HAP-1 (cell line): Measurements from ENCODE around the gene DGLUCY.
"Not testable (repeated sequence)": the region's sequence is repeated elsewhere in the genome, so short reads cannot be mapped to it uniquely, and the experiment has no call there.

Experiments
- DNase-seq, 2 experiments: peaks; one replicate each; pipeline ENCODE4 v3.0.0-alpha.2; 2016 to 2020; ENCODE audit warnings: low spot score in 2 of 2
- H3K27me3 ChIP-seq: fragments of 250-450 bp; sonication (Bioruptor Pico); 2 replicates; pipeline ENCODE4 v1.5.1; 2020; ENCODE audit warnings: low read depth, mild to moderate bottlenecking, moderate library complexity
- H3K36me3 ChIP-seq: fragments of 250-450 bp; sonication (Bioruptor Pico); replicated peaks from 2 replicates; pipeline ENCODE4 v1.5.1; 2020; ENCODE audit warnings: mild to moderate bottlenecking
- H3K4me1 ChIP-seq: fragments of 250-450 bp; sonication (Bioruptor Pico); 2 replicates; pipeline ENCODE4 v1.5.1; 2020; ENCODE audit warnings: mild to moderate bottlenecking
- H3K4me3 ChIP-seq: fragments of 250-450 bp; sonication (Bioruptor Pico); 2 replicates; pipeline ENCODE4 v1.5.1; 2020; ENCODE audit warnings: mild to moderate bottlenecking, moderate library complexity
- H3K9me3 ChIP-seq: fragments of 250-450 bp; sonication (Bioruptor Pico); 2 replicates; pipeline ENCODE4 v1.5.1; 2020; ENCODE audit warnings: mild to moderate bottlenecking, moderate library complexity
- in situ Hi-C: fragments of 300-500 bp; cut with MboI; formaldehyde crosslinking; loops from 3 replicates; pipeline ENCODE4 v1.14.3; 2020; ENCODE audit warnings: low sequenced_read_pairs, inconsistent platforms, mixed read lengths

DGLUCY gene

DNA sequence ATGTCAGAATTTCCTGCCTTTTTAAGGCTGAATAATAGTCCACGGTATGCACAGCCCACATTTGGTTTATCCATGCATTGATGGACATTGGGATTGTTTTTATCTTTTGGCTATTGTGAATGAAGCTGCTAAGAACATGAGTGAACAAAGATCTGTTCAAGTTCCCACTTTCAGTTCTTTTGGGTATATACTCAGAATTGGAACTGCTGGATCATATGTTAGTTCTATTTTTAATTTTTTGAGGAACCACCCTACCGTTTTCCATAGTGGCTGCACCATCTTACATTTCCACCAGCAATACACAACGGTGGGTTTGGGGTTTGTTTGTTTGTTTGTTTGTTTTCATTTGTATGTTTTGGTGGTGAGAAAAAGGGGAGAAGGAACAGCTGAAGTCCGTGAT, 124.2 kb downstream of the DGLUCY start:
- H3K4me1 ChIP-seq, result no peaks in the 10 kb centered on the region
- no peak overlapping the region for H3K4me3 ChIP-seq
- H3K36me3 ChIP-seq, result no peaks in the 10 kb centered on the region
- in situ Hi-C loops, result no loop called here
- no peaks in the 10 kb centered on the region for H3K27me3 ChIP-seq
- H3K9me3 ChIP-seq, result no peaks in the 10 kb centered on the region
- DNase-seq, result no peak

DNA sequence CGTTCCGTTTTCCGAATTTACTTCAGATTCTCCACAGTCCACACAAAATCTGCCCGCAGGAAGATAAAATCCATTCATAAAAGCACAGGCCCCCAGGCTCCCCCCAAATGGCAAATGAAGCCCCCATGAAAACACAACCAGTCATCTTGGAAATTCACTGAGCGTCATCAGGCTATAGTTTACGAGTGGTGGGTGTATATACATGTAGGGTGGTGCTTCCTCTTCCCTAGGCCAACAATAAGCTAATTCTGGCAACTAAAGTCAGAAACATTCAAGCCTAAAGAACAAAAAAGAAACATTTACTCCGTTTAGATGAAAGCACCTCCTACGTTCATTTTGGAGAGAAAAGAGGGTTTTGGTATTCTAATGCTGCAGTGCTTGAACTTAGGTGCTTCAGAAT, 124.8 kb downstream of the DGLUCY start:
- H3K4me1 ChIP-seq, result no peaks in the 10 kb centered on the region

DNA sequence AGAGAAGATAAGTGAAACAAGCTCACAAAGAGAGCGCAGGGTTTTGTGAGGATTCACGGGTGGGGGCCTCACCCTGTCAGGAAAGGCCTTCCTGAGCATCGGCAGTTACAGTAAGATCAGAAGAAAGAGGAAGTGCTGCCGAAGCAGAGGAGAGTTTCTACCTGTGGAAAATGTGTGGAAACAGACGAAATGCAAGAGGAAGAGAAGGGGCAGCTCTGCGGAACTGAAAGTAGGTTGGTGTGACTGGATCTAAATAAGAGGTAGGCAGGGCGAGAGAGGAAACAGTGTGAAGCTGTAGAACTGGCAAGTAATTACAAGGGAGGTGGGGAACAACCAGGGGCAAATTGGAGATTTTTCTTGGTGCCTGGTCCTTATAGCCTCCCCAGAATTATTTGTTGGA, 128.0 kb downstream of the DGLUCY start:
- Histone ChIP-seq H3K36me3 (no peaks in the 10 kb centered on the region), H3K4me3 (no peak overlapping the region), H3K4me1 (no peaks in the 10 kb centered on the region), H3K9me3 (no peaks in the 10 kb centered on the region), H3K27me3 (no peaks in the 10 kb centered on the region)
- in situ Hi-C loops, result no loop called here
- DNase-seq, result no peak

More for the DNA sequence above, 124.8 kb downstream of the DGLUCY start:
- Histone ChIP-seq H3K4me3 (no peak overlapping the region), H3K36me3 (no peaks in the 10 kb centered on the region), H3K27me3 (no peaks in the 10 kb centered on the region), H3K9me3 (no peaks in the 10 kb centered on the region)
- in situ Hi-C loops, result no loop called here
- no peak for DNase-seq

DNA sequence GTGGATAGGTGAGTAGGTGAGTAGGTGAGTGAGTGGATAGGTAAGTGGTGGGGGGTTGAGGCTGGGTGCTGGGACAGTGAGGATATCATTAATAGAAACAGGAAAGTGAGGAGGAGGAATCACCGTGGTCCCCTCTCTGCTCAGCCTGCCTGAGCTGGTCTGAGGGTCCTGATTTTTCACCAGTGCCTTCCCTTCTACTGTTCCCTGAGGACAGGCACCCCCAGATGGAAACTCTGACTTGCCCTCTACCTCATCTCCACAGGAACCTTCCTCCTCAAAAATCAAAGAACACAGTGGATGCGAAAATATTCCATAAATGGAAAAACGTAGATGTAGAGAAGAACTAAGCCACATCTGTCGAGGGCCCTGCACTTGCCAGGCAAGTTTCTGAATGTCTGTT, 128.8 kb downstream of the DGLUCY start:
- DNase-seq, result no peak
- Histone ChIP-seq H3K4me3 (no peak overlapping the region), H3K36me3 (no peaks in the 10 kb centered on the region), H3K4me1 (no peaks in the 10 kb centered on the region), H3K27me3 (no peaks in the 10 kb centered on the region), H3K9me3 (no peaks in the 10 kb centered on the region)
- in situ Hi-C loops, result no loop called here

DNA sequence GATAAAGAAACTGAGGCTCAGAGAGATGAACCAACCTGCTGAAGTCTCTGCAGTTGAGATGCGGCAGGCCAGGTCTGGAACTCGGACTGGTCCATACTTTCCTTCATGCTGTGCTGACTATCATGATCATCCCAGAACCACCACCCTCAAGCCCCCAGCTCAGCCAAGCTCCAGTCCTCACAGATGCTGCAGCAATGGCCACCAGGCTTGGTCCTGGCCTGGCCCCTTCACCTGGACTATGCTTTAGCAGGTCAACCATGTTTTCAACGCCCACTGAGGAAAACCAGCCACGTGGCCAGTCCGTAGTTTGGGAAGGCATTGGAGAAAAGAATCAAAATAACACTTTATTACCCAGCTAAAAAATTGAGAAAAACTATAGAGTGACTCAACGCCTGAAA, 129.2 kb downstream of the DGLUCY start:
- DNase-seq, result no peak
- H3K4me3 ChIP-seq, result no peak overlapping the region
- H3K27me3 ChIP-seq, result no peaks in the 10 kb centered on the region
- in situ Hi-C loops, result no loop called here
- H3K4me1 ChIP-seq, result no peaks in the 10 kb centered on the region
- no peaks in the 10 kb centered on the region for H3K9me3 ChIP-seq
- H3K36me3 ChIP-seq, result no peaks in the 10 kb centered on the region

DNA sequence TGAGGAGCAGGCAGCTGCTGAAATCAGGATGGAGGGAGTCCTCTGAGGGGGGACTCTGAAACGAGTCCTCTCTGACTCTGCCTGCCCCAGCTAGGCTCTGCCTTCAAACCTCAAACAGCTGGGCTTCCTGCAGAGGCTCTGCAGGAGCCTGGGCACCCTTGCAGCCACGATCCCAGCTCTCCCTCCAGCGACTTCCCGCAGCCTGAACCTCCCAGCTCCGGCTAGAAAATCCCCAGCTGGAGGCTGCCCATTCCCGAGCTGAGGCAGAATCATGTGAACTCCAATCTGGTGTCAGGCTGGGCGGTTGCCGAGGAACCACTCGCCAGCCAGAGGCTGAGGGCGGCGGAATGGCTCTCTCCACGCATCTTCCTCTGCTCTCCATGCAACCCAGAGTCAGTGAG, 130.6 kb downstream of the DGLUCY start, which contains the start of gene GPR68:
Gene GPR68 (minus strand): TSS at position 204 of the 401 bp plus-strand sequence. CDS start 9,654 bp downstream, outside the sequence.
- H3K4me3 ChIP-seq, result no peak within 1 kb of the TSS
- no peak for DNase-seq
- in situ Hi-C loops, result no loop called here
- H3K9me3 ChIP-seq, result no peaks in the 10 kb centered on the region
- H3K4me1 ChIP-seq, result no peaks in the 10 kb centered on the region
- no peaks in the 10 kb centered on the region for H3K27me3 ChIP-seq
- H3K36me3 ChIP-seq, result no peaks in the 10 kb centered on the region

DNA sequence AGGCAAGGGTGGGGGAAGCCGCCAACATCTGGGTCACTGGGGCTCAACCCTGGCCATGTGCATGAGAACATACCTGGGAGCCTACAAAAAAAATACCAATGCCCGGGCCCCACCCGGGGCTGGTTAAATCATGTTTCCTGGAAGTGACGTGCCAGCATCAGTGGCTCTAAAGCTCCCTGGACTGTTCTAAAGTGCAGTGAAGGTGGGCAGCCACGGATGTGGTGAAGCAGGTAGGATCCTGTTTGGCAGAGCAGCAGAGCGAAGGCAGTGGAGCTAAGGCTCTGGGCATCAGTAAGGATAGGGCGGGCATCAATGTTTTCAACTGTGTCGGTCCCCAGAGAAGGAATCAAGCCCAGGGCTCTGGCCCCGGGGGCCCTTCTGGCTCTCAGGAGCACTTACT, 131.2 kb downstream of the DGLUCY start:
- H3K4me3 ChIP-seq, result no peak overlapping the region
- no peaks in the 10 kb centered on the region for H3K9me3 ChIP-seq
- no peaks in the 10 kb centered on the region for H3K27me3 ChIP-seq
- DNase-seq, result no peak
- in situ Hi-C loops, result no loop called here
- no peaks in the 10 kb centered on the region for H3K36me3 ChIP-seq
- H3K4me1 ChIP-seq, result no peaks in the 10 kb centered on the region

DNA sequence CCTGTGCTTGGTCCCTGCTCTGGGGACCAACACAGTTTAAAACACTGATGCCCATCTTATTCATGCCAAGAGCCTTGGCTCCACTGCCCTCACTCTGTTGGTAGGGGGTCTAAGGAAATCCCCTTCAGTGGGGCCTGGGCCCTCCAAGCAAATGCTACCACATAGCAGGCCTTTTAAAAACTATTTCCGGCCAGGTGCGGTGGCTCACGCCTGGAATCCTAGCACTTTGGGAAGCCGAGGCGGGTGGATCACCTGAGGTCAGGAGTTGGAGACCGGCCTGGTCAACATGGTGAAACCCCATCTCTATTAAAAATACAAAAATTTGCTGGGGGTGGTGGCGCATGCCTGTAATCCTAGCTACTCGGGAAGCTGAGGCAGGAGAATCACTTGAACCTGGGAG, 131.7 kb downstream of the DGLUCY start:
- H3K9me3 ChIP-seq, H3K4me3 ChIP-seq, H3K27me3 ChIP-seq, H3K4me1 ChIP-seq, H3K36me3 ChIP-seq, DNase-seq, in situ Hi-C loops: not testable (repeated sequence)

DNA sequence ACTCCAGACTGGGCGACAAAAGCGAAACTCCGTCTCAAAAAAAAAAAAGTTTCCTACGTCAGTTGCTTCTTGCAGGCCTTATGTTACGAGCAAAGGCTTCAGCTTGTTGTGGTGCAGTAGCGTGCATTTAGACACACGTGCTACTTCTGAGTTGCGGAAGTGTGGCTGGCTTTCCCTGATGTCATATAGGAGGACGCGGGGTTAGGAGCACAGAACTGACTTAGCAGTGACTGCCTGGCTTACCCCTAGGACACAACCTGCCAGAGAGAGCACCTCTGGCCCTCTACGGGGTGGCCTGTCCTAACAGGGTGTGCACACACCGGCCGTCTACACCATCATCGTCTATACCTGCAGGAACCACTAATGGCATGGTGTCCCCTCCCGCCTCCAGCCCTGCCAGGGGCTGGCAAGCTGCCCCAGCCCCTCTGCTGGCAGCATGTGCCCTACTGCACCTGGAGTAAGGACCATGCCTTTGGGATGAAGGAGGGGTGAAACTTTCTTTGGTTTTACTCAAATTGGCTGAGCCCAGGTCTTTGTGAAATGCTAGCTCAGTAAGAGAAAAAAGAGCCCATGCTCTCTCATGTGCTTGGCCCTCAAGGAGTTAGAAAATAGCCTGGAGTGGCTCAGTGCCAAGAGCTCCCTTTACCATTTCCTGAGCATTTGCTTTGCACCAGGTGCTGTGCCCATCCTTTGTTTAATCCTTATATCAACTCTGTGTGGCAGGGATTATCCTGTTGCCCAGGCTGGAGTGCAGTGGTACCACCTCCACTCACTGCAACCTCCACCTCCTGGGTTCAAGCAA, 132.4 kb downstream of the DGLUCY start:
- DNase-seq, result no peak
- Histone ChIP-seq H3K9me3 (no peaks in the 10 kb centered on the region), H3K27me3 (no peaks in the 10 kb centered on the region), H3K36me3 (no peaks in the 10 kb centered on the region), H3K4me3 (no peak overlapping the region), H3K4me1 (no peaks in the 10 kb centered on the region)
- in situ Hi-C loops, result no loop called here

DNA sequence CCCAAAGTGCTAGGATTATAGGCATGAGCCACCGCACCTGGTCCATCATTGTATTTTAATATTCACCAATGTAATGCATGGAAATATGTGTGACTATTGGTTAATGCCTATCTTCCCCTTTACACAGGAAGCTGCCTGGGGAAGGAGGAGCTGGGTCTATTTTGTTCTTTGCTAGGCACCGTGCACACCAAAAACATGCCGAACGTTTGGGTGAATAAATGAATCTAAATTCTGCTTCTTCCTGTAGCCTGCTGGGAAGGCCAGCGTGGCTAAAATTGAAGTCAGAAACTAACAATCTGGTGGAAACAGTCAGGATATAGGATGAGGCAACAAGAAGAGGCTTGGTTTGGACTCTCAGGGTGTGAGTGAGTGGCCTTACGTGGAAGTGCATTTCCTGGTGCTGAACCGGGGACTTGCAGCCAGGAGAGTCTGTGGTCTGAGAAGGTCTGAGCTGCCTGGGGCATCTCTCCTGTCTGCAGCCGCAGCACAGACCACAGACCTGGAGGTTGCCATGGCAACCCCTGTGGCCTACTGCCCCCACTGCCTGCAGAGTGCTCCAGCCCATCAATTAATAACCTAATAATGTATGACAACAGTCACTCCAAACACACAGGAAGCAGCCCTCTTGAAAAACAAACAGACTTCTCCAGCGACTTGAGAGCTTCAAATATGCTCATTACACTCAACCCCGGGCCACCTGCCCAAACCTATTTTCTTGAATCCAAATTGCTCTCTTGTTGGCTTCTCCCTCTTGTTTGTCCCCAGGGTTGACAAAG, 136.2 kb downstream of the DGLUCY start:
- H3K36me3 ChIP-seq, result no peaks in the 10 kb centered on the region
- in situ Hi-C loops, result no loop called here
- peaks cover 3% of the 10 kb centered on the region for H3K4me1 ChIP-seq
- DNase-seq, result no peak
- no peaks in the 10 kb centered on the region for H3K9me3 ChIP-seq
- H3K27me3 ChIP-seq, result no peaks in the 10 kb centered on the region
- H3K4me3 ChIP-seq, result no peak overlapping the region

DNA sequence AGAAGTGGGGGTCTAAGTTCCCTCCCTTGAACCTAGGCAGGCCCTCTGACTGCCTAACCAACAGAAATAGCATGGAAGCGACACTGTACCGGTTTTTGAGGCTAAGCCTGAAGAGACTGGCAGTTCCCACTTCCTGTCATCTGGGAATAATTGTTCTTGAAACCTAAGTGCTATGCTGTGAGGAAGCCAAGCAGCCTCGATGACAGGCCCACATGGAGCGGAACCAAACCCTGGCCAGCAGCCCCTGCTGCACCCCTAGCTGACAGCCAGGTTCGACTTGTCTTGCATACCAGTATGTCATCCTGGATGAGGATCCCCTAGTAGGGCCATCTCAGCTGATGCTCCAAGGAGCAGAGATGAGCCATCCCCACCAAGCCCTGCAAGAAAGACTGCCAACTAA, 137.0 kb downstream of the DGLUCY start:
- peaks cover 3% of the 10 kb centered on the region for H3K4me1 ChIP-seq
- in situ Hi-C loops, result no loop called here
- no peak for DNase-seq
- H3K36me3 ChIP-seq, result no peaks in the 10 kb centered on the region
- no peaks in the 10 kb centered on the region for H3K27me3 ChIP-seq
- no peak overlapping the region for H3K4me3 ChIP-seq
- no peaks in the 10 kb centered on the region for H3K9me3 ChIP-seq

DNA sequence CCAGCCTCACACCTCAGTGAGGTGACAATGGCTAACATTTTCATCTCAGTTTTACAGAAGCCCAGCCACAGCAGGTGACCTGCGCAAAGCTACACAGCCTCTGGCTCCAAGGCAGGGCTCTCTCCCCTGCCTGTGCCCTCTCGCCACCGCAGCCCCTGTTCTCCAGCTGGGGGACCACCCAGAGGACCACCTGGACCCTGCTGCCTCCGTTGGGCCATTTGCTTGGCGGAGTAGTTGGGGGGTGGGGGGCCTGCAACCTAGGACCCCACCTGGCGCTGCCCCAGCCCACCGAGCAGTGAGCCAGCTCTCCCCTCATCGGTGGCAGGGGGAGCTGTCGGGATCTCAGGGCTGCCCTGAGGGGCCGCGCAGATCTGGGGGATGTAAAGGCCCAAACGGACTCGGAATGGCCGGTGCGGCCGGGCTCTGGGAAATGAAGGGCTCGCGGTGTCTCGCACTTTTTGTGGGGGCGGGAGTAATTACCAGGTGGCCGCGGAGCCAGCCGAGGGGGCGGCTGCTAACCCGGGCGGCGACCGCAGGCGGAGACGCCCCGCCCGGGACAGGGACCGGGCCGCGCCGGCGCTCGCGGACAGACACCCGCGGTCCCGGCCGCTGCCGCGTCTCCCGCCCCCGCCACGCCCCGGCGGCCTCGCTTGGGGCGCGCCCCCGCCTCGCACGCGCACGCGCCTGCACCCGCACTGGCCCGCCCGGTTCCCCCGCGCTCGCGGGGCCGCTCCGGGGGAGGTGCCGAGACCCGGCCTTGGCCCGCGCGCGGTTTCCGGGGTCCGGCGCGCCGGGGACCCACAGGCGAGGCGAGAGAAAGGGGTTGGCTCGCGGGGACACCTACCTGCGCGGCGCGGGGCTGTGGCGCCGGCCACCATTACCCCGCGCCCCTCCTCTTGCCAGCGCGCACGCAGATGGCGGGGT, 139.3 kb downstream of the DGLUCY start:
- Histone ChIP-seq H3K4me1 (peaks cover 8% of the 10 kb centered on the region), H3K9me3 (no peaks in the 10 kb centered on the region), H3K36me3 (no peaks in the 10 kb centered on the region), H3K4me3 (peak overlapping the region; percentile 40), H3K27me3 (no peaks in the 10 kb centered on the region)
- in situ Hi-C loops, result no loop called here
- peak in 1 of 2 experiments; percentile 55 for DNase-seq

DNA sequence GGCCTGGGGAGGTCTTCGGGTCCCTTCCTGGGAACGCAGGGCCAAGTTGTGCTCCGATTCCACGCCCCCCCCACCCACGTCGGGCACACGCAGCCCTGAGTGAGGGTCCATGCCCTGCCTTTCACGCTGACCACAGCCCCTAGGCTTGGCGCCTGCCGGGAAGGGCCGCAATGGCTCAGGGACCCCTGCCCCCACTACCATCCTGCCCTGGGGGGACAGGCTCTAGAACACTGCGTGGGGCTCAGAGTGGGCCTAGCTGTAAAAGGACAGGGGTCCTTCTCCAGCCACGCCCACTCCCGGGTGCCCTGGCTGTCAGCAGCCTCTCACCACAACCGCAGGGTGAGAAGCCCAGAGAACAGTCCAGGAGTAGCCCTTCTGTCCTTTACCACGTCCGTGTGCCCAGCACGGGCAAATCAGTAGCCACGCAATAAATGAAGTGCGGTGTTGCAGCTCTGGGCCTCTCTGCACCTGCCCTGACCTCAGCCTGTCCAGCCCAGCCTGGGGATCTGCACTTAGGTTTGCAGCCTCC, 140.0 kb downstream of the DGLUCY start:
- H3K9me3 ChIP-seq, result no peaks in the 10 kb centered on the region
- H3K4me1 ChIP-seq, result peaks cover 8% of the 10 kb centered on the region
- in situ Hi-C loops, result no loop called here
- H3K27me3 ChIP-seq, result no peaks in the 10 kb centered on the region
- H3K36me3 ChIP-seq, result no peaks in the 10 kb centered on the region
- peak in 1 of 2 experiments; percentile 21 for DNase-seq
- H3K4me3 ChIP-seq, result peak overlapping the region; percentile 40
